ENCODE results near the gene ACTR2.
"Not testable (repeated sequence)": the region's sequence is repeated elsewhere in the genome, so short reads cannot be mapped to it uniquely, and the experiment has no call there.

The ACTR2 gene

GRCh38 chr2:65313126-65313953 lies 85.7 kb downstream of the ACTR2 start:
- Histone ChIP-seq H3K4me1 (ENCODE audit: control insufficient read depth, insufficient read depth, low read length) (peaks cover 5% of the 10 kb centered on the region), H3K9ac (ENCODE audit: low read length in 2 of 2) (no peak overlapping the region), H3K9me3 (ENCODE audit: control insufficient read depth in 2 of 2, low read length in 2 of 2) (no peaks in the 10 kb centered on the region), H3K4me3 (ENCODE audit: low read length in 2 of 2) (no peak overlapping the region), H3K27ac (ENCODE audit: low read length) (no peak overlapping the region), H3K36me3 (ENCODE audit: control insufficient read depth in 2 of 2, insufficient read depth in 2 of 2, low read length in 2 of 2) (peaks cover 26 to 40% of the 10 kb centered on the region in 2 donors), H3K27me3 (ENCODE audit: control insufficient read depth in 1 of 2, insufficient read depth in 2 of 2, low read length in 2 of 2) (no peaks in the 10 kb centered on the region)

- Histone ChIP-seq H3K4me1 (ENCODE audit: control insufficient read depth, insufficient read depth, low read length) (peaks cover 5% of the 10 kb centered on the region), H3K27me3 (ENCODE audit: control insufficient read depth in 1 of 2, insufficient read depth in 2 of 2, low read length in 2 of 2) (no peaks in the 10 kb centered on the region), H3K9me3 (ENCODE audit: control insufficient read depth in 2 of 2, low read length in 2 of 2) (no peaks in the 10 kb centered on the region), H3K9ac (ENCODE audit: low read length in 2 of 2) (no peak overlapping the region), H3K27ac (ENCODE audit: low read length) (no peak overlapping the region), H3K4me3 (ENCODE audit: low read length in 2 of 2) (no peak overlapping the region), H3K36me3 (ENCODE audit: control insufficient read depth in 2 of 2, insufficient read depth in 2 of 2, low read length in 2 of 2) (peaks cover 26 to 40% of the 10 kb centered on the region in 2 donors)
Observed at GRCh38 chr2:65313954-65314256, 86.3 kb downstream of the ACTR2 start.

GRCh38 chr2:65314801-65315441 lies 87.3 kb downstream of the ACTR2 start:
- H3K9ac ChIP-seq (ENCODE audit: low read length in 2 of 2) = no peak overlapping the region
- H3K4me1 ChIP-seq (ENCODE audit: control insufficient read depth, insufficient read depth, low read length) = peaks cover under 1% of the 10 kb centered on the region
- H3K36me3 ChIP-seq (ENCODE audit: control insufficient read depth in 2 of 2, insufficient read depth in 2 of 2, low read length in 2 of 2) = peaks cover 26 to 39% of the 10 kb centered on the region in 2 donors
- no peaks in the 10 kb centered on the region for H3K9me3 ChIP-seq (ENCODE audit: control insufficient read depth in 2 of 2, low read length in 2 of 2)
- H3K27ac ChIP-seq (ENCODE audit: low read length) = no peak overlapping the region
- H3K4me3 ChIP-seq (ENCODE audit: low read length in 2 of 2) = no peak overlapping the region
- H3K27me3 ChIP-seq (ENCODE audit: control insufficient read depth in 1 of 2, insufficient read depth in 2 of 2, low read length in 2 of 2) = no peaks in the 10 kb centered on the region

GRCh38 chr2:65316072-65316471 lies 88.4 kb downstream of the ACTR2 start:
- Histone ChIP-seq H3K27me3 (ENCODE audit: control insufficient read depth in 1 of 2, insufficient read depth in 2 of 2, low read length in 2 of 2) (no peaks in the 10 kb centered on the region), H3K27ac (ENCODE audit: low read length) (no peak overlapping the region), H3K4me1 (ENCODE audit: control insufficient read depth, insufficient read depth, low read length) (no peaks in the 10 kb centered on the region), H3K9ac (ENCODE audit: low read length in 2 of 2) (no peak overlapping the region), H3K36me3 (ENCODE audit: control insufficient read depth in 2 of 2, insufficient read depth in 2 of 2, low read length in 2 of 2) (peaks cover 26 to 40% of the 10 kb centered on the region in 2 donors), H3K4me3 (ENCODE audit: low read length in 2 of 2) (no peak overlapping the region), H3K9me3 (ENCODE audit: control insufficient read depth in 2 of 2, low read length in 2 of 2) (no peaks in the 10 kb centered on the region)

GRCh38 chr2:65317351-65317750 lies 89.7 kb downstream of the ACTR2 start:
- H3K4me3 ChIP-seq (ENCODE audit: low read length in 2 of 2); H3K9me3 ChIP-seq (ENCODE audit: control insufficient read depth in 2 of 2, low read length in 2 of 2); H3K9ac ChIP-seq (ENCODE audit: low read length in 2 of 2); H3K27me3 ChIP-seq (ENCODE audit: control insufficient read depth in 1 of 2, insufficient read depth in 2 of 2, low read length in 2 of 2); H3K4me1 ChIP-seq (ENCODE audit: control insufficient read depth, insufficient read depth, low read length); H3K27ac ChIP-seq (ENCODE audit: low read length): not testable (repeated sequence)
- peaks cover 26 to 32% of the 10 kb centered on the region in 2 donors for H3K36me3 ChIP-seq (ENCODE audit: control insufficient read depth in 2 of 2, insufficient read depth in 2 of 2, low read length in 2 of 2)

GRCh38 chr2:65317841-65318240 lies 90.2 kb downstream of the ACTR2 start:
- Histone ChIP-seq H3K27ac (ENCODE audit: low read length) (no peak overlapping the region), H3K36me3 (ENCODE audit: control insufficient read depth in 2 of 2, insufficient read depth in 2 of 2, low read length in 2 of 2) (peaks cover 26 to 30% of the 10 kb centered on the region in 2 donors), H3K4me3 (ENCODE audit: low read length in 2 of 2) (no peak overlapping the region), H3K27me3 (ENCODE audit: control insufficient read depth in 1 of 2, insufficient read depth in 2 of 2, low read length in 2 of 2) (no peaks in the 10 kb centered on the region), H3K9me3 (ENCODE audit: control insufficient read depth in 2 of 2, low read length in 2 of 2) (no peaks in the 10 kb centered on the region), H3K9ac (ENCODE audit: low read length in 2 of 2) (no peak overlapping the region), H3K4me1 (ENCODE audit: control insufficient read depth, insufficient read depth, low read length) (no peaks in the 10 kb centered on the region)

- Histone ChIP-seq H3K27me3 (ENCODE audit: control insufficient read depth in 1 of 2, insufficient read depth in 2 of 2, low read length in 2 of 2) (no peaks in the 10 kb centered on the region), H3K27ac (ENCODE audit: low read length) (no peak overlapping the region), H3K4me1 (ENCODE audit: control insufficient read depth, insufficient read depth, low read length) (no peaks in the 10 kb centered on the region), H3K9ac (ENCODE audit: low read length in 2 of 2) (no peak overlapping the region), H3K4me3 (ENCODE audit: low read length in 2 of 2) (no peak overlapping the region), H3K9me3 (ENCODE audit: control insufficient read depth in 2 of 2, low read length in 2 of 2) (no peaks in the 10 kb centered on the region), H3K36me3 (ENCODE audit: control insufficient read depth in 2 of 2, insufficient read depth in 2 of 2, low read length in 2 of 2) (peaks cover 15 to 19% of the 10 kb centered on the region in 2 donors)
Observed at GRCh38 chr2:65319072-65319673, 91.5 kb downstream of the ACTR2 start.

GRCh38 chr2:65319674-65320041 lies 92.0 kb downstream of the ACTR2 start:
- no peak overlapping the region for H3K27ac ChIP-seq (ENCODE audit: low read length)
- H3K36me3 ChIP-seq (ENCODE audit: control insufficient read depth in 2 of 2, insufficient read depth in 2 of 2, low read length in 2 of 2) = peaks cover 10 to 19% of the 10 kb centered on the region in 2 donors

GRCh38 chr2:65320042-65320725 lies 92.6 kb downstream of the ACTR2 start:
- Histone ChIP-seq H3K4me3 (ENCODE audit: low read length in 2 of 2) (no peak overlapping the region), H3K27ac (ENCODE audit: low read length) (no peak overlapping the region), H3K27me3 (ENCODE audit: control insufficient read depth in 1 of 2, insufficient read depth in 2 of 2, low read length in 2 of 2) (no peaks in the 10 kb centered on the region), H3K4me1 (ENCODE audit: control insufficient read depth, insufficient read depth, low read length) (peaks cover 3% of the 10 kb centered on the region), H3K9me3 (ENCODE audit: control insufficient read depth in 2 of 2, low read length in 2 of 2) (no peaks in the 10 kb centered on the region), H3K9ac (ENCODE audit: low read length in 2 of 2) (no peak overlapping the region), H3K36me3 (ENCODE audit: control insufficient read depth in 2 of 2, insufficient read depth in 2 of 2, low read length in 2 of 2) (peaks cover 5 to 14% of the 10 kb centered on the region in 2 donors)

More at GRCh38 chr2:65319674-65320041, 92.0 kb downstream of the ACTR2 start:
- H3K4me3 ChIP-seq (ENCODE audit: low read length in 2 of 2) = no peak overlapping the region
- H3K27me3 ChIP-seq (ENCODE audit: control insufficient read depth in 1 of 2, insufficient read depth in 2 of 2, low read length in 2 of 2) = no peaks in the 10 kb centered on the region
- no peak overlapping the region for H3K9ac ChIP-seq (ENCODE audit: low read length in 2 of 2)
- no peaks in the 10 kb centered on the region for H3K9me3 ChIP-seq (ENCODE audit: control insufficient read depth in 2 of 2, low read length in 2 of 2)
- H3K4me1 ChIP-seq (ENCODE audit: control insufficient read depth, insufficient read depth, low read length) = peaks cover 1% of the 10 kb centered on the region

Measured in stomach smooth muscle (tissue), 2 donors.